ENCODE results near the gene SEPTIN10.

SEPTIN10 gene

GRCh38 chr2:109638795-109639194 lies 25.0 kb upstream of the SEPTIN10 start:
- no peaks in the 10 kb centered on the region for H3K4me1 ChIP-seq (ENCODE audit: insufficient read depth, low read length, poor library complexity, severe bottlenecking)
- no peak overlapping the region for H3K4me3 ChIP-seq (ENCODE audit: low read length, poor library complexity, severe bottlenecking)
- H3K4me2 ChIP-seq (ENCODE audit: low read depth, low read length, poor library complexity, severe bottlenecking), result no peak overlapping the region
- no peak overlapping the region for H2AFZ ChIP-seq (ENCODE audit: low read length)
- no peaks in the 10 kb centered on the region for H3K36me3 ChIP-seq (ENCODE audit: insufficient read depth, low read length)
- no peaks in the 10 kb centered on the region for H3K9me2 ChIP-seq (replicated peaks; ENCODE audit: low read depth, low read length)
- H3K9ac ChIP-seq (ENCODE audit: low read depth, low read length, poor library complexity, severe bottlenecking), result no peak overlapping the region
- TF ChIP-seq EZH2phosphoT487 (IDR thresholded peaks at IDR 0.05; ENCODE audit: borderline replicate concordance), result no peak
- TF ChIP-seq, protein P1, sequence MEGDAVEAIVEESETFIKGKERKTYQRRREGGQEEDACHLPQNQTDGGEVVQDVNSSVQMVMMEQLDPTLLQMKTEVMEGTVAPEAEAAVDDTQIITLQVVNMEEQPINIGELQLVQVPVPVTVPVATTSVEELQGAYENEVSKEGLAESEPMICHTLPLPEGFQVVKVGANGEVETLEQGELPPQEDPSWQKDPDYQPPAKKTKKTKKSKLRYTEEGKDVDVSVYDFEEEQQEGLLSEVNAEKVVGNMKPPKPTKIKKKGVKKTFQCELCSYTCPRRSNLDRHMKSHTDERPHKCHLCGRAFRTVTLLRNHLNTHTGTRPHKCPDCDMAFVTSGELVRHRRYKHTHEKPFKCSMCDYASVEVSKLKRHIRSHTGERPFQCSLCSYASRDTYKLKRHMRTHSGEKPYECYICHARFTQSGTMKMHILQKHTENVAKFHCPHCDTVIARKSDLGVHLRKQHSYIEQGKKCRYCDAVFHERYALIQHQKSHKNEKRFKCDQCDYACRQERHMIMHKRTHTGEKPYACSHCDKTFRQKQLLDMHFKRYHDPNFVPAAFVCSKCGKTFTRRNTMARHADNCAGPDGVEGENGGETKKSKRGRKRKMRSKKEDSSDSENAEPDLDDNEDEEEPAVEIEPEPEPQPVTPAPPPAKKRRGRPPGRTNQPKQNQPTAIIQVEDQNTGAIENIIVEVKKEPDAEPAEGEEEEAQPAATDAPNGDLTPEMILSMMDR (conservative IDR thresholded peaks at IDR 0.05; ENCODE audit: low read length), result no peak
- H3K79me2 ChIP-seq (ENCODE audit: insufficient read depth, low read length), result no peaks in the 10 kb centered on the region
- H3F3A ChIP-seq (ENCODE audit: low read depth), result no peaks in the 10 kb centered on the region
- no peaks in the 10 kb centered on the region for H3K9me3 ChIP-seq (ENCODE audit: insufficient read depth, low read depth, low read length)
- no peaks in the 10 kb centered on the region for H4K20me1 ChIP-seq (ENCODE audit: insufficient read depth, low read length, poor library complexity, severe bottlenecking)
- no peaks in the 10 kb centered on the region for H3K27me3 ChIP-seq (ENCODE audit: insufficient read depth, low read length, poor library complexity, severe bottlenecking)

GRCh38 chr2:109637749-109638570 lies 24.2 kb upstream of the SEPTIN10 start:
- Histone ChIP-seq H3K36me3 (ENCODE audit: insufficient read depth, low read length) (no peaks in the 10 kb centered on the region), H3K9me2 (replicated peaks; ENCODE audit: low read depth, low read length) (no peaks in the 10 kb centered on the region), H3K4me3 (ENCODE audit: low read length, poor library complexity, severe bottlenecking) (no peak overlapping the region), H3K9ac (ENCODE audit: low read depth, low read length, poor library complexity, severe bottlenecking) (no peak overlapping the region), H3K9me3 (ENCODE audit: insufficient read depth, low read depth, low read length) (no peaks in the 10 kb centered on the region), H3K79me2 (ENCODE audit: insufficient read depth, low read length) (no peaks in the 10 kb centered on the region), H3F3A (ENCODE audit: low read depth) (no peaks in the 10 kb centered on the region), H3K4me2 (ENCODE audit: low read depth, low read length, poor library complexity, severe bottlenecking) (no peak overlapping the region), H2AFZ (ENCODE audit: low read length) (no peak overlapping the region; the same call in 1 of the 2 replicates), H3K27me3 (ENCODE audit: insufficient read depth, low read length, poor library complexity, severe bottlenecking) (no peaks in the 10 kb centered on the region), H3K4me1 (ENCODE audit: insufficient read depth, low read length, poor library complexity, severe bottlenecking) (no peaks in the 10 kb centered on the region), H4K20me1 (ENCODE audit: insufficient read depth, low read length, poor library complexity, severe bottlenecking) (no peaks in the 10 kb centered on the region)
- TF ChIP-seq, protein P1 (conservative IDR thresholded peaks at IDR 0.05; ENCODE audit: low read length), result no peak
- no peak for TF ChIP-seq EZH2phosphoT487 (IDR thresholded peaks at IDR 0.05; ENCODE audit: borderline replicate concordance)

- Histone ChIP-seq H3K9me2 (replicated peaks; ENCODE audit: low read depth, low read length) (no peaks in the 10 kb centered on the region), H3K4me2 (ENCODE audit: low read depth, low read length, poor library complexity, severe bottlenecking) (no peak overlapping the region), H3K4me3 (ENCODE audit: low read length, poor library complexity, severe bottlenecking) (no peak overlapping the region)
Measured at GRCh38 chr2:109636317-109636716, 22.6 kb upstream of the SEPTIN10 start.

More at GRCh38 chr2:109636317-109636716, 22.6 kb upstream of the SEPTIN10 start:
- no peaks in the 10 kb centered on the region for H3K36me3 ChIP-seq (ENCODE audit: insufficient read depth, low read length)
- no peaks in the 10 kb centered on the region for H3K4me1 ChIP-seq (ENCODE audit: insufficient read depth, low read length, poor library complexity, severe bottlenecking)
- no peaks in the 10 kb centered on the region for H4K20me1 ChIP-seq (ENCODE audit: insufficient read depth, low read length, poor library complexity, severe bottlenecking)
- no peaks in the 10 kb centered on the region for H3K27me3 ChIP-seq (ENCODE audit: insufficient read depth, low read length, poor library complexity, severe bottlenecking)
- H3K9me3 ChIP-seq (ENCODE audit: insufficient read depth, low read depth, low read length), result no peaks in the 10 kb centered on the region
- no peaks in the 10 kb centered on the region for H3F3A ChIP-seq (ENCODE audit: low read depth)
- no peak overlapping the region for H2AFZ ChIP-seq (ENCODE audit: low read length)
- no peaks in the 10 kb centered on the region for H3K79me2 ChIP-seq (ENCODE audit: insufficient read depth, low read length)
- TF ChIP-seq, protein P1 (conservative IDR thresholded peaks at IDR 0.05; ENCODE audit: low read length), result no peak
- no peak for TF ChIP-seq EZH2phosphoT487 (IDR thresholded peaks at IDR 0.05; ENCODE audit: borderline replicate concordance)
- H3K9ac ChIP-seq (ENCODE audit: low read depth, low read length, poor library complexity, severe bottlenecking), result no peak overlapping the region

Measured in Loucy (cell line).